Glutamatergic neuron (in vitro differentiated cells): Measurements from ENCODE around the gene EXOC5. TPM values are rescaled to one million over a fixed set of nuclear protein-coding genes. Genes with fewer than 3 reads are reported as not detected.

Experiments used
- DNase-seq: peaks from one replicate; pipeline ENCODE4 v3.0.0; 2022
- H3K27ac Mint-ChIP-seq: one replicate; pipeline ENCODE4 v1.8.0; 2020; ENCODE audit warnings: mild to moderate bottlenecking, mixed read lengths, inconsistent platforms; ENCODE audit not compliant: unreplicated experiment
- H3K27me3 Mint-ChIP-seq: one replicate; pipeline ENCODE4 v1.8.0; 2020; ENCODE audit warnings: mild to moderate bottlenecking, moderate library complexity, mixed read lengths, inconsistent platforms; ENCODE audit not compliant: unreplicated experiment
- H3K36me3 Mint-ChIP-seq: one replicate; pipeline ENCODE4 v1.8.0; 2020; ENCODE audit warnings: mild to moderate bottlenecking, mixed read lengths, inconsistent platforms; ENCODE audit not compliant: unreplicated experiment
- H3K4me1 Mint-ChIP-seq: one replicate; pipeline ENCODE4 v1.8.0; 2020; ENCODE audit warnings: mild to moderate bottlenecking, low read depth, mixed read lengths, inconsistent platforms; ENCODE audit not compliant: unreplicated experiment
- H3K4me3 Mint-ChIP-seq: one replicate; pipeline ENCODE4 v1.8.0; 2020; ENCODE audit warnings: mild to moderate bottlenecking, mixed read lengths, inconsistent platforms; ENCODE audit not compliant: unreplicated experiment
- H3K9me3 Mint-ChIP-seq: one replicate; pipeline ENCODE4 v1.8.0; 2020; ENCODE audit warnings: mild to moderate bottlenecking, moderate library complexity, mixed read lengths, inconsistent platforms; ENCODE audit not compliant: unreplicated experiment
- CTCF ChIP-seq: fragments of 200-600 bp; sonication (generic); IDR thresholded peaks from one replicate; pipeline ENCODE4 v1.5.0; 2021; ENCODE audit not compliant: partially characterized antibody, unreplicated experiment
- total RNA-seq: library from RNA; stranded (reverse); fragmentation: NEBNext Ultra II Directional; extraction: Animal tissue kit (Norgen Biotek cat#: 25700); gene quantifications from one replicate; pipeline ENCODE4 v1.2.1, GENCODE V29; 2021; ENCODE audit not compliant: unreplicated experiment

The EXOC5 gene
- total RNA-seq, 1 donor from 2014 or later = 170 TPM

- DNase-seq = no peak
- Mint-ChIP-seq H3K9me3 (peaks cover 6% of the 10 kb centered on the region), H3K27me3 (peaks cover 3% of the 10 kb centered on the region), H3K27ac (no peak overlapping the region), H3K4me1 (peaks cover 14% of the 10 kb centered on the region), H3K36me3 (no peaks in the 10 kb centered on the region), H3K4me3 (no peak overlapping the region)
- no peak for TF ChIP-seq CTCF
These were observed 5.8 kb upstream of the EXOC5 start for GRCh38 chr14:57274551-57274950.

GRCh38 chr14:57273236-57273635, 4.5 kb upstream of the EXOC5 start:
- Mint-ChIP-seq H3K4me1 (peaks cover 14% of the 10 kb centered on the region), H3K4me3 (no peak overlapping the region), H3K36me3 (no peaks in the 10 kb centered on the region), H3K27ac (no peak overlapping the region), H3K27me3 (peaks cover 9% of the 10 kb centered on the region), H3K9me3 (peaks cover 14% of the 10 kb centered on the region)
- no peak for TF ChIP-seq CTCF
- no peak for DNase-seq

- peak overlapping the region; percentile 81 for H3K4me3 Mint-ChIP-seq
- H3K4me1 Mint-ChIP-seq = peaks cover 19% of the 10 kb centered on the region
- no peak overlapping the region for H3K27ac Mint-ChIP-seq
- H3K27me3 Mint-ChIP-seq = peaks cover 15% of the 10 kb centered on the region
- H3K36me3 Mint-ChIP-seq = no peaks in the 10 kb centered on the region
- peaks cover 11% of the 10 kb centered on the region for H3K9me3 Mint-ChIP-seq
- no peak for DNase-seq
- TF ChIP-seq CTCF = no peak
These were observed 2.6 kb downstream of the EXOC5 start for GRCh38 chr14:57266065-57266464.

- no peak for TF ChIP-seq CTCF
- H3K36me3 Mint-ChIP-seq = no peaks in the 10 kb centered on the region
- no peaks in the 10 kb centered on the region for H3K9me3 Mint-ChIP-seq
- DNase-seq = no peak
- no peak overlapping the region for H3K4me3 Mint-ChIP-seq
- peaks cover 2% of the 10 kb centered on the region for H3K27me3 Mint-ChIP-seq
- peaks cover 13% of the 10 kb centered on the region for H3K4me1 Mint-ChIP-seq
- no peak overlapping the region for H3K27ac Mint-ChIP-seq
These were observed 6.6 kb downstream of the EXOC5 start for GRCh38 chr14:57262117-57262516.

GRCh38 chr14:57261604-57262003, 7.1 kb downstream of the EXOC5 start:
- Mint-ChIP-seq H3K27ac (no peak overlapping the region), H3K4me1 (peaks cover 13% of the 10 kb centered on the region), H3K27me3 (peaks cover 2% of the 10 kb centered on the region), H3K4me3 (no peak overlapping the region), H3K9me3 (peaks cover 2% of the 10 kb centered on the region), H3K36me3 (no peaks in the 10 kb centered on the region)
- DNase-seq = no peak
- TF ChIP-seq CTCF = no peak
